RWPE1 (cell line): ENCODE results near the gene PSMA7.

Experiments used
- CTCF ChIA-PET: fragments of 350-600 bp; sonication (Branson Sonifier 250); formaldehyde crosslinking; extraction: SDS; loops from one replicate; lab custom pipeline; 2021; lab: Yijun Ruan, JAX
- POLR2A ChIA-PET: fragments of 400-600 bp; formaldehyde crosslinking; extraction: SDS; loops from one replicate; lab custom pipeline; 2020; ENCODE audit warnings: antibody characterized with exemption; ENCODE audit not compliant: low non-redundant PET; lab: Yijun Ruan, JAX
- DNase-seq: peaks from one replicate; pipeline ENCODE4 v3.0.0; 2012; ENCODE audit warnings: low spot score
- H3K27ac ChIP-seq: fragments of 450-650 bp; 2 replicates; pipeline ENCODE4 v1.5.1; 2017
- TF ChIP-seq, protein P1 (sequence below): fragments of 450-650 bp; conservative IDR thresholded peaks from 2 replicates; pipeline ENCODE4 v1.5.1; 2017; ENCODE audit warnings: low read depth, mild to moderate bottlenecking

The PSMA7 gene

DNA sequence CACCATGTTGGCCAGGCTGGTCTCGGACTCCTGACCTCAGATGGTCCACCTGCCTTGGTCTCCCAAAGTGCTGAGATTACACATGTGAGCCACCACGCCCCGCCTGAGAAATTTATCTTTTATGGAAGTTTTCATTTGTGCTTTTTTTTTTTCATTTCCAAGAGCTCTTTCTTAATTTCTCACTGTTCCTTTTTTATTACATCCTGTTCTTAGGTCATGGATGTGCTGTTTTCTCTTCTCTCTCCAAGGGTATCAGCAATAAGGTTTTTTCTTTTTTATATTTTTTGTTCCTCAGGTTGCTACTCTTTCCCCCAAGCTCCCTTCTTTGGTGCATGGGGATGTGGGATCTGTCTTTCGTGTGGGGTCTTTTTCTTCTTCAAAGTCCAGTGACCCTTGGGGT, 42.1 kb downstream of the PSMA7 start:
- DNase-seq, result no peak
- POLR2A ChIA-PET, result no interaction called here
- CTCF ChIA-PET, result no interaction called here
- TF ChIP-seq, protein P1, sequence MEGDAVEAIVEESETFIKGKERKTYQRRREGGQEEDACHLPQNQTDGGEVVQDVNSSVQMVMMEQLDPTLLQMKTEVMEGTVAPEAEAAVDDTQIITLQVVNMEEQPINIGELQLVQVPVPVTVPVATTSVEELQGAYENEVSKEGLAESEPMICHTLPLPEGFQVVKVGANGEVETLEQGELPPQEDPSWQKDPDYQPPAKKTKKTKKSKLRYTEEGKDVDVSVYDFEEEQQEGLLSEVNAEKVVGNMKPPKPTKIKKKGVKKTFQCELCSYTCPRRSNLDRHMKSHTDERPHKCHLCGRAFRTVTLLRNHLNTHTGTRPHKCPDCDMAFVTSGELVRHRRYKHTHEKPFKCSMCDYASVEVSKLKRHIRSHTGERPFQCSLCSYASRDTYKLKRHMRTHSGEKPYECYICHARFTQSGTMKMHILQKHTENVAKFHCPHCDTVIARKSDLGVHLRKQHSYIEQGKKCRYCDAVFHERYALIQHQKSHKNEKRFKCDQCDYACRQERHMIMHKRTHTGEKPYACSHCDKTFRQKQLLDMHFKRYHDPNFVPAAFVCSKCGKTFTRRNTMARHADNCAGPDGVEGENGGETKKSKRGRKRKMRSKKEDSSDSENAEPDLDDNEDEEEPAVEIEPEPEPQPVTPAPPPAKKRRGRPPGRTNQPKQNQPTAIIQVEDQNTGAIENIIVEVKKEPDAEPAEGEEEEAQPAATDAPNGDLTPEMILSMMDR, result no peak
- no peak overlapping the region for H3K27ac ChIP-seq

DNA sequence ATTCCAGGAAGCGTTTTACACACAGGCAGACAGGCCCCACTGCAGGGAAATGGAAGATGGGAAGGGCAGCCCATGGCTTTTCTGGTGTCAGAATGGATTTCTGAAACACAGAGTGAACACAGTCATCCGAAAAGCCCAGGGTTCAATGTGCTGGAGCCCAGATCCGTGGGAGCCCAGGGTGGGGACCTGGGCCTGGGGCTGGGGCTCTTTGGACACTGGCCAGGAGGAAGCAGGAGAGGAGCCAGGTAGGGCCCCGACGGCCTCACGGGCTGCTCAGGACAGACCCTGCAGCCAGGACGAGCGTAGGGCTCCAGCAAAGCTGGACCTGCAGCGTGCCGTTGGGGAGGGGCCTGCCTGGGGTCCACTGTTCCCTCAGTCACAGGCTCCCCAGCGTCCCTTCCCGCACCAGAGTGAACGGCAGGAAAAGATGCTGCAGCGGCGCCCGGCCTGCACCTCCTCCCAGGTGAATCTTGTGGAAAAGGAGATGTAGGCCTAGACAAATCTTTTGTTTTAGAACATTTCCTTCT, 45.2 kb downstream of the PSMA7 start:
- DNase-seq, result no peak
- ChIA-PET CTCF (no interaction called here), POLR2A (no interaction called here)
- TF ChIP-seq, protein P1, result no peak
- H3K27ac ChIP-seq, result no peak overlapping the region

DNA sequence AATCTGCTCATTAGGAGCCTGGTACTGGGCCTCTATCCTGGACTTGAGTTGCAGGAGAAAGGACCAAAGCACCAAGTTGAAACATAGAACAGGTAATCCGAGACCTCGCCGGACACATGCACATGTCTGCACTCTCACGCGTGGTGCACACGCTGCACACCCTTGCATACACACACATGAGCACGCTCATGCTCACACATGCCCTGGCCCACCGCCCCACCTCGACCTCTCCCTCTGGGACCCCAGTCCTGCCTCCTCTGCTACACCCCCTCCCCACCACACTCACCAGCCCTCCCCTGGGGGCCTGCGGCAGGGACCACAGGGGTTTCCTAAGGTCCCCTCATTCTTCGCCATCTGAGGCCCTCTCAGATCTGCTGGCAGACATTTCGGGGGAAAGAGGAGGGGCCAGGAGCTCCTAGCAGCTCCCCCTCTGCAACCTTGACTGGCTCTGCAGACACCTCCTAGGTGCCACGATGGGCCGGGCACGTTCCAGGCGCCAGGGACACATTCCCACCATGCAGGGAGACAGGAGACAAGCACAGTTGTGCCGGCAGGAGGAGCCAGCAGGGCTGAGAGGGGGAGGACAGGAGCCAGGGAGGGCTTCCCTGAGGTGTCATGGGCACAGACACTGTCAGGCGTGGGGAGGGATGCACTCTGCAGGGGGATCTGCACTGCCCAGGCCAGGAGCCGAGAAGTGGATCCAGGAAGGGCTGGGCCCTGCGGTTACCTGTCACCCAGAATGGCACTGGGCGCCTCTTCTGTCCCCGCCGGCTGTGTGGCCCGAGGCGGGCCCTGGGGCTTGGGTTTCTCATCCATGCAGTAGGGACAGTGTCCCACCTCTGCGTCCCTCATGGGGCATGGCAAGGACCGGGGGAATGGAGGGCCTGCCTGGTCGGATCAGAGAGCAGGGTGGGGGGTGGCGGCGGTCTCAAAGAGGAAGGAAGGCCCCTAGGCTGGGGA, 46.5 kb downstream of the PSMA7 start:
- no peak for DNase-seq
- ChIA-PET POLR2A (no interaction called here), CTCF (no interaction called here)
- no peak overlapping the region for H3K27ac ChIP-seq
- TF ChIP-seq, protein P1, result no peak

DNA sequence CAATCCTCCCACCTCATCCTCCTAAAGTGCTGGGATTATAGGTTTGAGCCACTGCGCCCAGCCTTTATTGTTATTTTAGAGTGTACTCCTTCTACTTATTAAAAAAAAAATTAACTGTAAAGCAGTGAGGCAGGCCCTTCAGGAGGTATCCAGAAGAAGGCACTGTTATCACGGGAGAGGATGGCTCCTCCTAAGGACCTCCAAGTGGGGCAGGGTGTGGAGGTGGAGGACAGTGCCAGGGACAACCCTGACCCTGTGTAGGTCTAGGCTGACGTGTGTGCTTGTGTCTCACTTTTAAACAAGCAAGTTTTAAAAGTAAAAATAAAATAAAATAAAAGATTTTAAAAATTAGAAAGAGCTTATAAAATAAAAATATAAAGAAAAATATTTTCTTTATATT, 53.8 kb downstream of the PSMA7 start:
- H3K27ac ChIP-seq, result no peak overlapping the region
- POLR2A ChIA-PET, result interaction anchor here (0.7 kb wide), 1 partner anchor 101 kb away, joined by 3 read pairs; no protein-coding TSS in a partner anchor
- CTCF ChIA-PET, result interaction anchor here (0.6 to 0.8 kb wide), 5 partner anchors 15 to 957 kb away, joined by 3 to 6 read pairs (median 3); no protein-coding TSS in a partner anchor
- DNase-seq, result no peak
- TF ChIP-seq, protein P1, result no peak

DNA sequence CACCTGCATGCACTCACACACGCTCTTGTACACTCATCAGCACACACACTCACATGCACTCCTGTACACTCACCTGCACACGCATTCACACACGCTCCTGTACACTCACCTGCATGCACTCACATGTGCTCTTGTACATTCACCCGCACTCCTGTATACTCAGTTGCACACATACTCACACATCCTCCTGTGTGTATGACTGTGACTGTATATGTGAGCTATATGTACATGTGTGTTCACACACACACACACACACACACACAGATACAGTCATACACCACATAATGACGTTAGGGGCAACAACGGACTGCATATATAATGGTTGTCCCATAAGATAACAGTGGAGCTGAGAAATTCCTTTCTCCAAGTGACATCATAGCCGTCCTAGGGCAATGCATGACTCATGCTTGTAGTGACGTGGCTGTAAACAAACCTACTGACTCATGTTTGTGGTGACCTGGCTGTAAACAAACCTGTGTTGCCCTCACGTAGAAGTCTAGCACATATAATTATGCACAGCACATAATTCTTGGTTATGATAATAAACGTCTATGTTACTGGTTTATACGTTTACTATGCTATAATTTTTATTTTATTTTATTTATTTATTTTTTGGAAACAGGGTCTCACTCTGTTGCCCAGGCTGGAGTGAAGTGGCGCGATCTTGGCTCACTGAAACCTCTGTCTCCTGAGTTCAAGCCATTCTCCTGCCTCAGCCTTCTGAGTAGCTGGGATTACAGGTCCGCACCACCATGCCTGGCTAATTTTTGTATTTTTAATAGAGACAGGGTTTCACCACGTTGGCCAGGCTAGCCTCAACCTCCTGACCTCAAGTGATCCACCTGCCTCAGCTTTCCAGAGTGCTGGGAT, 54.7 kb downstream of the PSMA7 start:
- CTCF ChIA-PET, result interaction anchor here (0.6 to 0.8 kb wide), 4 partner anchors 16 to 201 kb away, joined by 3 to 6 read pairs (median 4); no protein-coding TSS in a partner anchor
- TF ChIP-seq, protein P1, result no peak
- H3K27ac ChIP-seq, result no peak overlapping the region
- peak; percentile 97 for DNase-seq
- POLR2A ChIA-PET, result no interaction called here

DNA sequence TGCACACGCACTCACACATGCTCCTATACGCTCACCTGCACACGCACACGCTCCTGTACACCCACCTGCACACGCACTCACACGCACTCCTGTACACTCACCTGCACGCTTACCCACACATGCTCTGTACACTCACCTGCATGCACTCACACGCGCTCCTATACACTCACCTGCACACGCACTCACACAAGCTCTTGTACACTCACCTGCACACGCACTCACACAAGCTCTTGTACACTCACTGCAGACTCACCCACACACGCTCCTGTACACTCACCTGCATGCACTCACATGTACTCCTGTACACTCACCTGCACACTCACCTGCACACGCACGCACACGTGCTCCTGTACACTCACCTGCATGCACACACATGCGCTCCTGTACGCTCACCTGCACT, 55.6 kb downstream of the PSMA7 start:
- TF ChIP-seq, protein P1, result no peak
- no peak for DNase-seq
- ChIA-PET POLR2A (no interaction called here), CTCF (interaction anchor here (0.7 kb wide), 1 partner anchor 396 kb away, joined by 3 read pairs; no protein-coding TSS in a partner anchor)
- no peak overlapping the region for H3K27ac ChIP-seq
